ENCODE measurements around the gene NTRK2.

NTRK2 gene

DNA sequence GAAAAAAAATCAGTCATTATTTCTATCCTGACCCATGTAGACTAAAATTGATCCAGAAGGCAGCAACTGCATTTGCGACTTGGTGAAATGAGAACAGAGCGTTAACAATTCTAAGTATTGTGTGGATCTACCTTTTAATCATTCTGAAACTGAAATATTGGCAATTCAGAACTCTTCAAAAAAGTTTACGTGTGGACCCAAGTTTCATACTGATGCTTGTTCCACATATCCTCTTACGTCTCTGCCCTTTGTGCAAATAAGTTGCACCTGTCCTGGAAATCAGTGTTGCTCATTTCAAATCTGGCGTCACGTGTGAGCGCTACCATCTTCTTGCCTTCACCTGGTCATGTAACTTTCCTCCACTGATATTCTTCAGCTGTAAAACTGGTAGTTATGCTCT lies 74.7 kb downstream of the NTRK2 start:
- H3K4me3 Mint-ChIP-seq: no peak overlapping the region
- H3K4me1 Mint-ChIP-seq: no peaks in the 10 kb centered on the region
- no peaks in the 10 kb centered on the region for H3K36me3 Mint-ChIP-seq
- H3K9me3 Mint-ChIP-seq: no peaks in the 10 kb centered on the region
- no peak overlapping the region for H3K27ac Mint-ChIP-seq
- peaks cover 1% of the 10 kb centered on the region for H3K27me3 Mint-ChIP-seq

GRCh38 chr9:84744726-84745125 lies 75.2 kb downstream of the NTRK2 start:
- Mint-ChIP-seq H3K4me3 (no peak overlapping the region), H3K4me1 (no peaks in the 10 kb centered on the region), H3K36me3 (no peaks in the 10 kb centered on the region), H3K27ac (no peak overlapping the region), H3K27me3 (peaks cover 1% of the 10 kb centered on the region), H3K9me3 (no peaks in the 10 kb centered on the region)

DNA sequence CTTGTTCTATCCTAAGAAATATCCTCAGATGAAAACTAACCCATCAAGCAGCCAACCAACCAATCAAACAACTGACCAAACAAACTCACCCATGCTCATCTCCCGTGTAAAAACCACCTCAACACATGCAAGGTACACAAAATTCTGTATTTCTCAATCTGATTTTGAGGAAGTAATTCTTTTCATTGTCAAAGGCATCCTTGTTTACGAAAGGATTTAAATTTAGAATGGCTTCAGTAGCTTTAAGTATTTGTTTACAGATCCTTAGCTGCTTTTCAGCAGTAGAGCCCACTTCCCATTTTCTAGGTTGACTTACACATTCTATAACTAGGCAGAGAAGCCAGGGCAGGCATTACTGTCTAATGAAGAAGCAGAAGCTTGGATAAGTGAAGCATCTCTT lies 78.6 kb downstream of the NTRK2 start:
- Mint-ChIP-seq H3K9me3 (no peaks in the 10 kb centered on the region), H3K4me1 (no peaks in the 10 kb centered on the region), H3K27ac (no peak overlapping the region), H3K4me3 (no peak overlapping the region), H3K36me3 (no peaks in the 10 kb centered on the region), H3K27me3 (no peaks in the 10 kb centered on the region)

GRCh38 chr9:84750152-84750865 lies 80.8 kb downstream of the NTRK2 start:
- no peak overlapping the region for H3K4me3 Mint-ChIP-seq
- H3K27ac Mint-ChIP-seq: no peak overlapping the region

GRCh38 chr9:84751921-84752320 lies 82.4 kb downstream of the NTRK2 start:
- no peak overlapping the region for H3K27ac Mint-ChIP-seq
- H3K4me3 Mint-ChIP-seq: no peak overlapping the region
- no peaks in the 10 kb centered on the region for H3K36me3 Mint-ChIP-seq
- no peaks in the 10 kb centered on the region for H3K9me3 Mint-ChIP-seq
- H3K4me1 Mint-ChIP-seq: no peaks in the 10 kb centered on the region
- peaks cover 1% of the 10 kb centered on the region for H3K27me3 Mint-ChIP-seq

More at GRCh38 chr9:84750152-84750865, 80.8 kb downstream of the NTRK2 start:
- Mint-ChIP-seq H3K9me3 (no peaks in the 10 kb centered on the region), H3K27me3 (no peaks in the 10 kb centered on the region), H3K36me3 (no peaks in the 10 kb centered on the region), H3K4me1 (no peaks in the 10 kb centered on the region)

DNA sequence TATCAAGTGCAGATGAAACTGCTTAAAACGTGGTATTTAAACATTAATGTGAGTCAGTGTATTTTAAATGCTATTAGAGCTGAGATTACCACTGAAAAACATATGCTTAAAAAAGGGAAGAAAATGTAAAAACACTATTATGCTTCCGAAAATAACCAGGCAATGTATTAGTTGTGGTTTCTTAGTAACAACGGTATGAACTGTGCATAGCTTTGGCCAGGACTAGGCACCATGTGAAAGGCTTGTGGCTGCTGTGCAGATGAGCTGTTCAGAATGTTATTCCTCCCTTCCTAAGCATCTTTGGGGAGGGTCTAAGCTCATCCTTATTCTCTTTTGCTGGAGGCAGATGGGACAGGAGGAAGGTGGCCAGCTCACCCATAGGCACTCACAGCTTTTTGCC lies 84.9 kb downstream of the NTRK2 start:
- Mint-ChIP-seq H3K36me3 (no peaks in the 10 kb centered on the region), H3K4me3 (no peak overlapping the region), H3K4me1 (no peaks in the 10 kb centered on the region), H3K27me3 (peaks cover 1% of the 10 kb centered on the region), H3K27ac (no peak overlapping the region), H3K9me3 (no peaks in the 10 kb centered on the region)

DNA sequence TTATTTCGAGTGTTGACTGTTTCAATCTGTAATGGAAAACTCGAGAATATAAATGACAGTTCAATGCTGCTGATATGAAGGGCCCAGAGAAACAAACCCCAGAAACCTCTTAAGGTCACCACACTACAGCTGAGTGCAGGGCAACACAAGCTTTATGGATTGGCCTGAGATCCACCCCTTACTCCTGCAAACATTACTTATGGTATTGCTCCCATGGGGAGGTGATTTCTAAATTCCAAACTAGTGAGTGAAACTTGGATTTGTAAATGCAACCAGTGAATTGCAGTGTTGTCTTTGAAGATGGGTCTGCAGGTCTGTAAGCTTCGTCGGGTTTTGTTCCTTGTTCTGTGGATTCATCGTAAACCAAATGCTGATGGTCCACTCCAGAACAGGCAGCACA lies 85.4 kb downstream of the NTRK2 start:
- Mint-ChIP-seq H3K36me3 (no peaks in the 10 kb centered on the region), H3K9me3 (no peaks in the 10 kb centered on the region), H3K4me3 (no peak overlapping the region), H3K27me3 (peaks cover 4% of the 10 kb centered on the region), H3K27ac (no peak overlapping the region), H3K4me1 (no peaks in the 10 kb centered on the region)

DNA sequence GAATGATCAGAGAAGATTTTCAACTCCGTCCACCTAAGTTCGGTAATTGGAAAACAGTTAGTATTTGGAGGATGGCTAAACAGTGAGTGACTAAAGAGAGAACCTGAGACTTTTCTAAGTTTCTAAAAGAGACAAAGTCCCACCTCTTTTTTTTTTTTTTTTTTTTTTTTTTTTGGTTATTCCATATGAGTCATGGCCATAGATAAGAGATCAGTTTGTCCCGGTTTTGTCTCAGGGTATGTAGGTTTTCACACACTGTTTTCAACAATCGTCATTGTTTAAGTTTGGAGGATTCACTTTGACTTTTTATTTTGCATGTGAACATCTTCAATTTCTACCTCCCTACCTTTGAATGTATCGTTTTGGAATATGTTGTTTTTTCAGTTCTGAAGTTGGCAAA lies 85.9 kb downstream of the NTRK2 start:
- no peaks in the 10 kb centered on the region for H3K9me3 Mint-ChIP-seq
- no peak overlapping the region for H3K27ac Mint-ChIP-seq
- H3K4me3 Mint-ChIP-seq: no peak overlapping the region
- no peaks in the 10 kb centered on the region for H3K4me1 Mint-ChIP-seq
- H3K36me3 Mint-ChIP-seq: no peaks in the 10 kb centered on the region
- peaks cover 6% of the 10 kb centered on the region for H3K27me3 Mint-ChIP-seq

DNA sequence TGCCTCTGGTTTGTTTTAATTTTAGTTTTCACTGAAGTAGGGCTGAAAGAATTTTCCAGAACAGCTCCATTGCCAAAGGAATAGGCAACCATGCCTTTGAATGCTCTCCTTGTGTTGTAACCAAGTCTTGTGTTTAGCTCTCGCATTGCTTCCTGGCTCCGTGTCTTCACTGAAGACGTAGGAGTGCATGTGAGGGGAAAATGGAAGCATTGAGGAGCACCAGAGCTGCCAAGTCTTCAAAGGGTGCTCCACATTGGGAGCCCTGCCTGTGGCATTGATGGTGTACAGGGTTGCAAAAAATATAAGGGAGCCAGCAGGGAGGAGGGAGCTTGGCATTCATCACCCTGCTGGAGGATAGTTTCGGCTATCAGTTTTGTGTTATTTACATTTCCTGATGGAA lies 86.6 kb downstream of the NTRK2 start:
- H3K9me3 Mint-ChIP-seq: no peaks in the 10 kb centered on the region

DNA sequence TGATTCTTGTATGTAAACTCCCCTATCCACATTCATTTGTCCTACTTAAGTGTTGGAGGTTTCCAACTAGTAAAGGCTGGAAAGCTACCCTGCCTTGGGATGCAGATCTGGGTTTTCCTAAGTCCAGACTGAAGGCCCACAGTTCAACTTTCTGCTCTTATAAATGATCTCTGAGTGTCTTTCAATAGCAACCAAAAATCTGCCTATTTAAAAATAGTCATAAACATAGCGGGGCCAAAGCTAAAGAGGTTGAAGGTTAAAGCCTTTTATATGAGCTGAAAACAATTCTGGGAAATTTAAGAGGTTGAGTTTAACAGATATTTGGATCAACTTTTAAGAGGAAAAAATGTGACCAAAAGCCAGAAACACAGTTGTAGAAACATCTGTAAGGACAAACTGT lies 87.2 kb downstream of the NTRK2 start:
- H3K27ac Mint-ChIP-seq: no peak overlapping the region
- H3K4me1 Mint-ChIP-seq: no peaks in the 10 kb centered on the region
- no peaks in the 10 kb centered on the region for H3K9me3 Mint-ChIP-seq
- H3K27me3 Mint-ChIP-seq: peaks cover 8% of the 10 kb centered on the region
- H3K4me3 Mint-ChIP-seq: no peak overlapping the region
- H3K36me3 Mint-ChIP-seq: no peaks in the 10 kb centered on the region

More for the DNA sequence above, 86.6 kb downstream of the NTRK2 start:
- Mint-ChIP-seq H3K4me3 (no peak overlapping the region), H3K27me3 (peaks cover 8% of the 10 kb centered on the region), H3K27ac (no peak overlapping the region), H3K4me1 (no peaks in the 10 kb centered on the region), H3K36me3 (no peaks in the 10 kb centered on the region)

GRCh38 chr9:84758817-84759216 lies 89.3 kb downstream of the NTRK2 start:
- no peaks in the 10 kb centered on the region for H3K36me3 Mint-ChIP-seq
- H3K9me3 Mint-ChIP-seq: peaks cover 4% of the 10 kb centered on the region
- no peak overlapping the region for H3K27ac Mint-ChIP-seq
- H3K4me3 Mint-ChIP-seq: no peak overlapping the region
- H3K27me3 Mint-ChIP-seq: peaks cover 9% of the 10 kb centered on the region
- H3K4me1 Mint-ChIP-seq: no peaks in the 10 kb centered on the region

DNA sequence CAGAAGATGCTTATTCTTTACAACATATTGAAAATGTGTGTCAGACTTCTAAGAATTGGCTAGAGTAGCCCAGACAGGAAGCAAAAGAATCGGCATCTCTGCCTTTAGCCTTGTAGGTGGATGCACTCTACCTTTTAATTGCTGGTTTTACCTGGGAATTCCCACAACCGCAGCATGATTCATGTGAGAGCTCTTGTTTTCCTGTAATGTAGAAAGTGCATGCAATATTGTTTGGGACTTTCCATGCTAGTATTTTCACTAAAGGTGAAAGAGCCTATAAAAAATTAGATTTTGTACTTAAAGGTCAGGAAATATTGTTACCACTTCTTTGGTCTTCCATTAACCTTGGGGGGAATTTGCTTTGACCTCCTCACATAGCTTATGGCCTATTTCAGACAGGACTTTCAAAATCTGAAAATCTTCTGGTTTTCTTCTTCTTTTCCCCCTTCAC lies 89.8 kb downstream of the NTRK2 start:
- Mint-ChIP-seq H3K36me3 (no peaks in the 10 kb centered on the region), H3K9me3 (peaks cover 4% of the 10 kb centered on the region), H3K27ac (no peak overlapping the region), H3K27me3 (peaks cover 9% of the 10 kb centered on the region), H3K4me1 (no peaks in the 10 kb centered on the region), H3K4me3 (no peak overlapping the region)

GRCh38 chr9:84759804-84760203 lies 90.3 kb downstream of the NTRK2 start:
- no peaks in the 10 kb centered on the region for H3K4me1 Mint-ChIP-seq
- no peak overlapping the region for H3K4me3 Mint-ChIP-seq
- no peaks in the 10 kb centered on the region for H3K36me3 Mint-ChIP-seq
- peaks cover 4% of the 10 kb centered on the region for H3K9me3 Mint-ChIP-seq
- H3K27ac Mint-ChIP-seq: no peak overlapping the region
- peaks cover 9% of the 10 kb centered on the region for H3K27me3 Mint-ChIP-seq

DNA sequence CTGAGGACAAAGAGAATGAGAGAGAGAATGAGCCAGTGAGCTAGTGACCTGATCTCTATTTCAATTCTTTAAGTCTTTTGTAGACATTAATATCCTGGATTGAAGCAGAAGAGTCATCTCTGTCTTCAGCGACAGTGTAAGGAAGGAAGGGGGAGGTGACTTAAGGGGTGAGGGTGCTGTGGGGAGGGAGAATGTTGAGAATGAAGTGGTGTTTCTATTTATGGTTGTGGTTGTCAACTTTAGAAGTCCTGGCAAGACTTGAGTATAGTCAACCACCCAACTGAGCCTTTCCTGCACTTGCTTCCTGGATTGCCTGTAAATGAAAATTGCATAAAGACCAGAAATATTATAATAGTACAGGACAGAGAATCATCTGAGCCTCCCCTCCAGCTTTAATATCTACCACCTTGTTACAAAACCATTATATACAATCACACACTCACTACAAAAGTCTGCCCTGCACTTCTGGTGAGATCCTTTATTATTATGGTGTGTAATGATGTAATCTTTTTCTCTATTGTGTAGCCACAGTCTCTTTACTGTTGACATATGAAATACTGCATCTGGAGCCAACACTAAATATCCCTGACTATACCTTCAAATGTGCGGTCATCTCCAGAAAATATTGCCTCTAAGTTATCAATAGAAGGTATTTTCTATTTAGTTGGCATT lies 91.7 kb downstream of the NTRK2 start:
- H3K4me1 Mint-ChIP-seq: no peaks in the 10 kb centered on the region
- peaks cover 4% of the 10 kb centered on the region for H3K9me3 Mint-ChIP-seq
- H3K36me3 Mint-ChIP-seq: no peaks in the 10 kb centered on the region
- peaks cover 8% of the 10 kb centered on the region for H3K27me3 Mint-ChIP-seq
- no peak overlapping the region for H3K4me3 Mint-ChIP-seq
- no peak overlapping the region for H3K27ac Mint-ChIP-seq

DNA sequence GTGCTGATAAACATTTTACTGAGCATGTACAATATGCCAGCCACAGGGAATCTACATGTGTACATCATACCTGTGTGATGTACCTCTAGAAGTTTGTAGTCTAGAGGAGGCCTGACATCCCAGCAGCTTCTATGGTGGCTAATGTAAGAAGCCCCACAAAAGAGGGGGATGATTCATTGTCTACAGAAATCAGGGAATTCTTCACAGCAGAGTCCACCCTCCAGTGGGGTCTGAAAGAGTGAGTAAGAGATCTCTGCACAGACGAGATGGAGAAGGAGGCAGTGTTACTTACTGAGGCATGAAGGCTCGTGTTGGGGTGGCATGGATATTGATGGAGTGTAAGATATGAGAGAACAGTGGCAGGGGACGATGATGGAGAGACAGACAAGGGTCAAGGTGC lies 103.0 kb downstream of the NTRK2 start:
- Mint-ChIP-seq H3K9me3 (peaks cover 5% of the 10 kb centered on the region), H3K4me3 (no peak overlapping the region), H3K36me3 (no peaks in the 10 kb centered on the region), H3K27ac (no peak overlapping the region), H3K27me3 (no peaks in the 10 kb centered on the region), H3K4me1 (no peaks in the 10 kb centered on the region)

DNA sequence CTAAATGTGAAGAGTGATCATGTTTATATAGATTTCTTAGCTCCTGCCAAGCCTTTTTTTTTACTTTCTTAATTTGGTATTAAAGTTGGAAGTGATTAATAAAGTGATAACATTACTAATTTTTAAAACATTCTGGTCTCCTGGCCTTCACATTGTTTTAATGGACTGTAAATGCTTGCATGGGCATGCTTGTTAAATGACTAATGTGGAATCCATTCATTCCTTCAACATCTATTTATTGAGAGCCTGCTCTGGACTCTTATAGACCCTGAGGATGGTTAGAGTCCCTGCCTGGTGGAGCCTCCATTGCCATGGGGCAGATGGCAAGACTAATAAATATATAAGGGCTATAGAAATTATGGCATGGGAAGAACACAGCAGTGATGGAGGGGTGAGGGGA lies 103.5 kb downstream of the NTRK2 start:
- H3K9me3 Mint-ChIP-seq: peaks cover 5% of the 10 kb centered on the region
- H3K27me3 Mint-ChIP-seq: no peaks in the 10 kb centered on the region
- H3K4me3 Mint-ChIP-seq: no peak overlapping the region
- H3K4me1 Mint-ChIP-seq: no peaks in the 10 kb centered on the region
- H3K27ac Mint-ChIP-seq: no peak overlapping the region
- H3K36me3 Mint-ChIP-seq: no peaks in the 10 kb centered on the region

Measured in activated naive CD4-positive, alpha-beta T cell treated with anti-CD3 and anti-CD28 coated beads, Interleukin-2, amount 50 U/mL, for 24 hours (primary cell).